Measurements from ENCODE around the gene F7.

- no peak for TF ChIP-seq CTCF (IDR thresholded peaks at IDR 0.05)
- TF ChIP-seq POLR2A (IDR thresholded peaks at IDR 0.05): no peak
Measured at GRCh38 chr13:113115363-113116205, 10.0 kb downstream of the F7 start.
